Activated CD4-positive, alpha-beta T cell treated with anti-CD3 and anti-CD28 coated beads for 36 hours (primary cell): ENCODE data around the gene NAPA. TPM values are rescaled to one million over a fixed set of nuclear protein-coding genes. Genes with fewer than 3 reads are reported as not detected.

Source experiments
- ATAC-seq: fragments of 200-7000 bp; cut with Tn5 transposase; one replicate; pipeline ENCODE4 v1.10.0; 2021; ENCODE audit warnings: mild to moderate bottlenecking, moderate library complexity
- CTCF ChIA-PET: fragments of 350-600 bp; sonication (Branson Sonifier 250); formaldehyde crosslinking; loops from one replicate; lab custom pipeline; 2021; ENCODE audit warnings: antibody characterized with exemption; lab: Charles Lee
- POLR2A ChIA-PET: fragments of 350-600 bp; sonication (Branson Sonifier 250); formaldehyde crosslinking; loops from one replicate; lab custom pipeline; 2021; ENCODE audit warnings: antibody characterized with exemption, inconsistent platforms; lab: Charles Lee
- DNase-seq: peaks from one replicate; pipeline ENCODE4 v3.0.0-alpha.2; 2020
- H3K27ac Mint-ChIP-seq: one replicate; pipeline ENCODE4 v1.8.0; 2021; ENCODE audit warnings: mixed read lengths
- H3K27me3 Mint-ChIP-seq: one replicate; pipeline ENCODE4 v1.8.0; 2021; ENCODE audit warnings: mixed read lengths
- H3K36me3 Mint-ChIP-seq: one replicate; pipeline ENCODE4 v1.8.0; 2021; ENCODE audit warnings: low read depth, mixed read lengths
- H3K4me1 Mint-ChIP-seq: one replicate; pipeline ENCODE4 v1.8.0; 2021; ENCODE audit warnings: mixed read lengths
- H3K4me3 Mint-ChIP-seq: one replicate; pipeline ENCODE4 v1.8.0; 2021; ENCODE audit warnings: mild to moderate bottlenecking, moderate library complexity, mixed read lengths
- H3K9me3 Mint-ChIP-seq: one replicate; pipeline ENCODE4 v1.8.0; 2021; ENCODE audit warnings: low read depth, mixed read lengths
- intact Hi-C, 2 experiments: fragments of 100-400 bp; cut with DNase I in 1 of 2; cut with micrococcal nuclease in 1 of 2; formaldehyde crosslinking; loops; one replicate each; pipeline versions ENCODE4 v1.14.2 to v1.15.1; 2022 to 2024; cut with DNase I, micrococcal nuclease
- total RNA-seq, 2 experiments: library from RNA; stranded (reverse); gene quantifications; one replicate each; pipeline ENCODE4 v1.2.3, GENCODE V29; 2021

Gene NAPA
- total RNA-seq, 2 experiments from 2014 or later, result 54.2 to 68.8 TPM

DNA sequence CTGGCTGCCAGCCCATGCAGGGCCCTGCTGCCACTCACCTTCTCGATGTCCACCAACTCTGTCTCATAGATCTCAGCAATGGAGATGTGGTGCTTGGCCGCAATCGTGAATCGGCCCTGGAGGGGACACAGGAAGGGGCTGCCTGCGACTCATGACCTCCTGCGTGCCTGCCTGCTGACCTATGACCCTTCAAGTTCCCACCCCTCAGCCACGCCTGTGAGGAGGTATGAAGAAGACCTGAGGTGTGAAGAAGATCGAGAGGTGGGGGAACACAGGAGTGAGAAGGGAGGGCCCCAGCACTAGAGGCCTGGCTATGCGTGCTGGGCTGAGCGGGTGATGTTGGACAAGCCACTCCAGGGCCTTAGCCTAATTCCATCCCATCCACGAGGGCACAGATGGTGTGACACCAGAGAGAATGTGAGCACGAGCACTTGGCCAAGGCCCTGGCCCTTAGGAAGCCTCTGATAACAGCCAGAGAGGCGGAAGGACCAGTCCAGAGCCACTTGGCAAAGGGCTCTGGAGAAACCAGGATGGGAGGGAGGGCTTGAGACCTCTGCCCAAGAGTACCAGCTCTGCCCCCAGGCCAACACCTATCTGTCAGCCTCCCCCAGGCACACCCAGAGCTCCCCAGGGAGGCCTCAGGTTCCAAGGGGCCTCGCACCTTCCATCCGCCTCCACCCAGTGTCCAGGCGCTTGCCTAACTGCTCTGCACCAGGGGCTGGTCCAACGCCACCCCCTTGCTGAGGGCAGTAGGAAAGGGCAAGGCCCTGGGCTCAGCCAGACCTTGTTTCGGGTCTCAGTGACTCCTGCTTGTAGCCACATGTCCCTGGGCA lies 21.3 kb downstream of the NAPA start:
- Mint-ChIP-seq H3K36me3 (peaks cover 8% of the 10 kb centered on the region), H3K9me3 (no peaks in the 10 kb centered on the region), H3K27ac (no peak overlapping the region), H3K4me1 (no peaks in the 10 kb centered on the region), H3K4me3 (no peak overlapping the region), H3K27me3 (no peaks in the 10 kb centered on the region)
- ATAC-seq (no peak), DNase-seq (no peak)
- CTCF ChIA-PET, result no interaction called here
- intact Hi-C loops, result no loop called here
- POLR2A ChIA-PET, result interaction anchor here (0.6 kb wide), 1 partner anchor 13 kb away, joined by 5 read pairs; no protein-coding TSS in a partner anchor

- Mint-ChIP-seq H3K4me1 (no peaks in the 10 kb centered on the region), H3K27me3 (no peaks in the 10 kb centered on the region), H3K36me3 (peaks cover 8% of the 10 kb centered on the region), H3K4me3 (no peak overlapping the region), H3K9me3 (no peaks in the 10 kb centered on the region), H3K27ac (no peak overlapping the region)
- intact Hi-C loops, result no loop called here
- POLR2A ChIA-PET, result no interaction called here
- ATAC-seq (no peak), DNase-seq (no peak)
- CTCF ChIA-PET, result no interaction called here
Observed at GRCh38 chr19:47492571-47493377, 22.1 kb downstream of the NAPA start.

DNA sequence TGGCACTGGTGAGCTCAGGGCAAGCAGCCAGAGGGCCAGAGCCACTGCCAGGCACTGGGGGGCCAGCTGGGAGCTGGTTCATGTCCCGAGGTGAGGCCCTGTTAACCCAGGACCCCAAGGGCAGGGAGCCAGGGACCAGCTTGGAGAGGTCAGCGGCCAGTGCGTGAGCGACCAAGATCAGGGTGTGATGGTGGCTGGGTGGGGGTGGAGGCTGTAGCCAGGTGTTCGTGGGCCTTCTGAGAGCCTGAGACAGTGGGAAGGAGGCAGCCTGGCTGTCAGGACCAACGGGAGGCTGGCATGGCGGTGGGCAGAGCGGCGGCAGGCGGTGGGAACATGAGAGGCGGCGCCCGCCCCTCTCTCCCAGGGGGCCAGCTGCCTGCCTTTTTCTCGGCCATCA lies 22.7 kb downstream of the NAPA start:
- Mint-ChIP-seq H3K27me3 (no peaks in the 10 kb centered on the region), H3K27ac (no peak overlapping the region), H3K4me1 (peaks cover 5% of the 10 kb centered on the region), H3K36me3 (peaks cover 12% of the 10 kb centered on the region), H3K9me3 (no peaks in the 10 kb centered on the region), H3K4me3 (no peak overlapping the region)
- intact Hi-C loops, result no loop called here
- ChIA-PET CTCF (interaction anchor here (0.9 to 1.6 kb wide), 2 partner anchors 55 to 187 kb away, joined by 3 to 5 read pairs; no protein-coding TSS in a partner anchor), POLR2A (no interaction called here)
- DNase-seq (no peak), ATAC-seq (no peak)

DNA sequence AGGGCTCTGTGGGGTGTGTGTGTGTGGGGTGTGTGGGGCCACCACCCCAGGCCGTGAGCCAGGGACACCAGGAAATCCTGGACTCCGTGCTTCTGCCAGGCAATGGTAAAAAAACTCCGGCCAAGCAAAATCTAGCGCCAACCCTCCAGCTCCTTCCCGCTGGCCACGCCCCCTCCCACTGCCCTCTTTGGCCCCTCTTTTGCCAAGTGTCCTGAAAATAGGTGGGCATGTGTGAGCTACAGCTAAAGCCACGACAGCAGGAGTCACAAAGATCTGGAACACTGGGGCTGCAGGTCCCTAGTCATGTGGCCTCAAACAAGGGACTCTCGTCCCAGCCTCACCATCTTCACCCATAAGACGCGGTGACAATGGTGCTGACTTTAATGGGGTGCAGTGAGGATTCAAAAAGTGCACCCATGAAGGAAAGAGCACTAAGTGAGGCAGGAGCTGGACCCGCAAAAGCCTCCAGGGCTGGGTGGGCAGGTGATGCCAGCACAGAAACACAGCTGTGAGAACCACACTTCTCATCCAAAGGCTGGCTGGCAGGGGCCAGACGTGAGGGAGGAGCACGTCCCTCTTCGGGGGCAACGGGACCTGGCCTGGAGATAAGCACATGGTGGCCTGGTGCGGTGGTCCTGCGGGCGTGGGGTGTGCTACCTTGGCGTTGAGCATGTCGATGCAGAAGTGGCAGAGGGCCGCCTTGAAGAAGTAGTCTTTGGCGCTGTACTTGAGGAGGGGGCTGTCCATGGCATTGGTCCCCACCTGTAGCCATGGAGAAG lies 23.3 kb downstream of the NAPA start:
- peaks cover 9% of the 10 kb centered on the region for H3K36me3 Mint-ChIP-seq
- intact Hi-C loops, result no loop called here
- no peak for ATAC-seq

GRCh38 chr19:47490847-47491246 lies 24.0 kb downstream of the NAPA start:
- CTCF ChIA-PET, result interaction anchor here (0.6 to 1.6 kb wide), 4 partner anchors 54 to 477 kb away, joined by 3 to 6 read pairs (median 4); no protein-coding TSS in a partner anchor
- no peak for DNase-seq
- Mint-ChIP-seq H3K4me1 (peaks cover 13% of the 10 kb centered on the region), H3K27me3 (no peaks in the 10 kb centered on the region), H3K9me3 (no peaks in the 10 kb centered on the region), H3K4me3 (no peak overlapping the region), H3K36me3 (peaks cover 10% of the 10 kb centered on the region), H3K27ac (no peak overlapping the region)
- ATAC-seq, result no peak
- POLR2A ChIA-PET, result no interaction called here
- intact Hi-C loops, result no loop called here

More for the DNA sequence above, 23.3 kb downstream of the NAPA start:
- Mint-ChIP-seq H3K9me3 (no peaks in the 10 kb centered on the region), H3K4me1 (peaks cover 11% of the 10 kb centered on the region), H3K27me3 (no peaks in the 10 kb centered on the region), H3K4me3 (no peak overlapping the region), H3K27ac (no peak overlapping the region)
- ChIA-PET CTCF (interaction anchor here (0.6 to 1.6 kb wide), 4 partner anchors 54 to 215 kb away, joined by 3 to 6 read pairs (median 4); no protein-coding TSS in a partner anchor), POLR2A (no interaction called here)
- no peak for DNase-seq

DNA sequence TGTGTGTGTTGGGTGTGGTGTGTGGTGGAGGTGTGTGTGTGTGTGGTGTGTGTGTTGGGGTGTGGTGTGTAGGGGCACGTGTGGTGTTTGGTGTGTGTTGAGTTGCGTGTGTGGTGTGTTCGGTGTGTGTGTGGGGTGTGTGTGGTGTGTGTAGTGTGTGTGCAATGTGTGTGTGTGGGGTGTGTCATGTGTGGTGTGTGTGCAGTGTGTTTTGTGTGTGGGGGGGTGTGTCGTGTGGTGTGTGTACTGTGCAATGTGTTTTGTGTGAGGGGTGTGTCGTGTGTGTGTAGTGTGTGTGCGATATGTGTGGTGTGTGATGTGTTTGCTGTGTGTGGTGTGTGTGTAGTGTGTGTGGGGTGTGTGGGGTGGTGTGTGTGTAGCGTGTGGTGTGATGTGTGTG lies 24.8 kb downstream of the NAPA start:
- Mint-ChIP-seq H3K9me3 (no peaks in the 10 kb centered on the region), H3K4me3 (no peak overlapping the region), H3K4me1 (peaks cover 20% of the 10 kb centered on the region), H3K27ac (no peak overlapping the region), H3K36me3 (peaks cover 17% of the 10 kb centered on the region), H3K27me3 (no peaks in the 10 kb centered on the region)
- intact Hi-C loops, result no loop called here
- DNase-seq, result no peak
- CTCF ChIA-PET, result interaction anchor here (0.6 kb wide), 1 partner anchor 477 kb away, joined by 3 read pairs; no protein-coding TSS in a partner anchor
- ATAC-seq, result no peak
- POLR2A ChIA-PET, result no interaction called here

DNA sequence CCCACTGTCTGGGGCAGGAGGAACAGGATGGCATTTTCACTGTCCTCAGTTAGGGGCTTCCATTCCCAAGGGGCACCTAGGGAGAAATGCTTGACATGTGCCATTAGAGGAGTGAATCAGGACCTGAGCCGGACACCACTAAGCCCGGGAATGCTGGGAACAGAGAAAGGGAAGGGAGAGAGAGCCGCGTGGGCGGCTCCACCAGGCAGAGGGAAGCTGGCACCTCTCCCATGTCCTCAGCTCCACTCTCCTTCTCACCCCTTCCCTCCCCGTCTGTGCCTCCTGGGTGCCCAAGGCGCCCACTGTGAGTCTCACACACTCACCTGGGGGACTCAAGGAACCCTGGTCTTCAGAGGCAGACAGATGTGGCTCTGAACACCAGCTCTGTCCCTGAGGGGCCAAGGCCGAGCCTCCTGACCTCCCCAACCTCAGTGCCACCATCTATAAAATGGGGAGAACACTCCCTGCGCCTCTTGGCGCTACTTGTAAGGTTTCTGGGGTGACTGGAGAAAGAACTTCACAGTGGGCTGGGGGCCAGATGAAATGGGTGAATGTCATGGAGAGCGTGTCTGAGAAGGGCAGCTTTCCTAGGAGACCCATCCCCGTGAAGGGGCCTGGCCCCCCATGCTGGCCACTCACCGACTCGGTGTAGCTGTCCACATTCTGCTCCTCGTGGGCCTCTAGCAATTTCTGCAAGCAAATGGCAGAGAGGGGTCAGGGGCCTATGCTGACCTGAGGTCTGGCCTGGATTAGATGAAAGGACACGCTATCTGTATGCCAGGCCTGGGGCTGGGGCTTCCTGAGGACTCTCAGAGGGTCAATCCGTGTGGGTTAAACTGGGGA lies 25.6 kb downstream of the NAPA start:
- H3K36me3 Mint-ChIP-seq, result peaks cover 19% of the 10 kb centered on the region
- H3K4me1 Mint-ChIP-seq, result peaks cover 22% of the 10 kb centered on the region
- CTCF ChIA-PET, result interaction anchor here (0.6 to 1.0 kb wide), 2 partner anchors 52 to 222 kb away, joined by 3 to 5 read pairs; no protein-coding TSS in a partner anchor
- no peak overlapping the region for H3K4me3 Mint-ChIP-seq
- POLR2A ChIA-PET, result interaction anchor here (0.6 to 1.0 kb wide), 2 partner anchors 10 to 691 kb away, joined by 3 read pairs; no protein-coding TSS in a partner anchor
- ATAC-seq, result no peak
- H3K9me3 Mint-ChIP-seq, result no peaks in the 10 kb centered on the region
- no peaks in the 10 kb centered on the region for H3K27me3 Mint-ChIP-seq
- intact Hi-C loops, result loop anchor here in 1 of 2 experiments (10.0 kb wide), 1 partner anchor 1604 kb away; the partner anchor contains the start of gene IRF2BP1
- DNase-seq, result no peak
- H3K27ac Mint-ChIP-seq, result no peak overlapping the region

DNA sequence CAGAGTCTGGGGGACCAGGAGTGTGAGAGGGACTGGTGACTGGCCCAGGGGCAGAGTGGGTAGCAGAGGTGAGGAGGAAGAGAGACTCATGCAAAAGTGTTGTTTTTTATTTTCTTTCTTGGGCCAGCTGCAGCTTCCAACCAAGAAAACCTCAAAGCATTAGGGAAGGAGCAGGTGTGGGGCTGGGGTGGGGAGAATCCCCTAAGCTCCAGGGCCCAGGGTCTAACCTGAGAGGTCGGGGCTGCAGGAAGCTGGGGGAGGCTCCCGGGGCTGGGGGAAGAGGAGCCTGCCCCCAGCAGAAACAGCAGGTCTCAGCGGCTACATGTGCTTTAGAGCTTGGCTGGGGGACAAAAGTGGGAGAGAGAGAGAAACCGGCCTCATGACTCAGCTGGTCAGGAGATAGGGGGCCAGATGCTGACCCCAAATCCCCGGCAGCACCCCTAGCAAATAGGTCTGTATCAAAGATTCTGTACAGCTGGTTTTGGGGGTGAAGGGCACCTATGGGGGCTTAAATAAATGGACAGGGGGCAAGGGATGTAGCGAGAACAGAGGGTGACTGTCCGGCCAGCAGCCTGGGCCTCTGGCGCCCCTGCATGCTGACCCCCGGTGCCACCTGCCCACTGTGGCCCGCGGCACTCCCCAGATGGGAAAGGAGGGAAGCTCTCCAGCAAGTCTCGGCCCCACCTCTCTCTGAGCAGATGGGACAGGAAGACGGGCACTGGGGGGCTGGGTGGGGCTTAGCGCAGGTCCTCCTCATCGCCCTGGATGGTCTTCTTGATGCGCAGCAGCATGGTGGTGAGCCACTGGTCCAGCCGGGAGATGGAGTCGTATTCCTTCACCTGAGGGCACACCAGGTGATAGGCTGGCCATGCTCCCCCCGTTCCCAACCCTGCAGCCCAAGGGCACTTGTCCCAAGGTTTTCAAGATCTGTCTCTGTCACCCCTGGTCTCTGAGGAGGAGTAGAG lies 27.0 kb downstream of the NAPA start:
- CTCF ChIA-PET, result interaction anchor here (1.0 kb wide), 1 partner anchor 51 kb away, joined by 3 read pairs; no protein-coding TSS in a partner anchor
- no peak for DNase-seq
- no peaks in the 10 kb centered on the region for H3K27me3 Mint-ChIP-seq

DNA sequence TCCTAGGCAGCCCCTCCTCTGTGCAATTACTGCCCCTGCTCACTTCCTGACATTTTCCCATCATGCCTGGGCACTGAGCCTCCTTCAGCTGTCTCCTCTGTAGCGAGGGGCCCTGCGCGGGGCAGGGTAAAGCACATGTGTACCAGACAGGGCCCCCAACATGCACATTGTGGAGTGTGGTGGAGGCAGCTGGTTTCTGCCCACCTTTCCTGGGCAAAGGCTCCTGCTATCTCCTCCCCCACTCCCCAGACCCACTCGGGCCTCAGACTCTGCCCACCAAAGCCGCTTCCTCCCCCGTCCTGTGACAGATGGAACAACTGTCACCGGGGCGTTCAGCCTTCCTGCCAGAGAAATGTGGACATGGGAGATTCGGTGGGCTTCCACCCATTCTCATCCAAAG lies 28.0 kb downstream of the NAPA start:
- H3K36me3 Mint-ChIP-seq, result peaks cover 17% of the 10 kb centered on the region
- ATAC-seq (no peak), DNase-seq (no peak)
- intact Hi-C loops, result loop anchor here in 1 of 2 experiments (10.0 kb wide), 1 partner anchor 1602 kb away; the partner anchor contains the start of gene IRF2BP1
- POLR2A ChIA-PET, result no interaction called here
- no peaks in the 10 kb centered on the region for H3K9me3 Mint-ChIP-seq
- H3K27ac Mint-ChIP-seq, result peak overlapping the region; percentile 45
- no peak overlapping the region for H3K4me3 Mint-ChIP-seq
- H3K4me1 Mint-ChIP-seq, result peaks cover 27% of the 10 kb centered on the region
- H3K27me3 Mint-ChIP-seq, result no peaks in the 10 kb centered on the region
- CTCF ChIA-PET, result no interaction called here

More for the DNA sequence above, 27.0 kb downstream of the NAPA start:
- intact Hi-C loops, result loop anchor here in 1 of 2 experiments (10.0 kb wide), 1 partner anchor 1603 kb away; the partner anchor contains the start of gene IRF2BP1
- no peak overlapping the region for H3K4me3 Mint-ChIP-seq
- H3K9me3 Mint-ChIP-seq, result no peaks in the 10 kb centered on the region
- peaks cover 19% of the 10 kb centered on the region for H3K36me3 Mint-ChIP-seq
- peaks cover 27% of the 10 kb centered on the region for H3K4me1 Mint-ChIP-seq
- POLR2A ChIA-PET, result interaction anchor here (1.0 kb wide), 1 partner anchor 11 kb away, joined by 3 read pairs; no protein-coding TSS in a partner anchor
- ATAC-seq, result no peak
- no peak overlapping the region for H3K27ac Mint-ChIP-seq
